Ovary (tissue), 9 donors: ENCODE results near the gene HTRA2. TPM values are rescaled to one million over a fixed set of nuclear protein-coding genes. Genes with fewer than 3 reads are reported as not detected.

Experiments
- DNase-seq, 5 donors: peaks; one replicate each; pipeline ENCODE4 v3.0.0-alpha.2; 2019 to 2020
- H3K27ac ChIP-seq, 2 donors: fragments of 200-600 bp; one replicate each; pipeline versions ENCODE4 v1.5.1 to v1.8.0; 2019 to 2022
- H3K27me3 ChIP-seq: fragments of 200-600 bp; one replicate; pipeline ENCODE4 v1.8.0; 2022
- H3K36me3 ChIP-seq: fragments of 200-600 bp; sonication (generic); one replicate; pipeline ENCODE4 v1.5.1; 2019
- H3K4me1 ChIP-seq: one replicate; pipeline ENCODE4 v1.8.1; 2013; ENCODE audit warnings: mild to moderate bottlenecking, moderate library complexity; ENCODE audit not compliant: insufficient read depth
- H3K4me3 ChIP-seq: fragments of 200-600 bp; sonication (generic); one replicate; pipeline ENCODE4 v1.5.1; 2017
- H3K9me3 ChIP-seq, 2 donors: fragments of 200-600 bp in 1 of 2; sonication (generic) in 1 of 2; one replicate each; pipeline versions ENCODE4 v1.5.1 to v1.8.1; 2013 to 2019; ENCODE audit warnings: mild to moderate bottlenecking in 1 of 2, moderate library complexity in 1 of 2
- EP300 ChIP-seq: sonication (generic); formaldehyde crosslinking; IDR thresholded peaks from one replicate; pipeline ENCODE4 v1.6.1; 2017; ENCODE audit warnings: antibody characterized with exemption
- POLR2A ChIP-seq: fragments of 450-650 bp; IDR thresholded peaks from one replicate; pipeline ENCODE4 v1.6.1; 2017; ENCODE audit warnings: antibody characterized with exemption, mild to moderate bottlenecking, moderate library complexity
- WGBS, 3 donors: extraction: QIAGEN DNeasy Blood & Tissue Kit in 1 of 3; methylation state at CpG; one replicate each; pipeline versions ENCODE4 v1.1.5 to v1.1.7; 2013 to 2017; 5-methylcytosine and 5-hydroxymethylcytosine counted together
- intact Hi-C, 4 donors: fragments of 100-400 bp; cut with DNase I; formaldehyde crosslinking; loops; one replicate each; pipeline versions ENCODE4 v1.11.0 to v1.15.1; 2022 to 2023
- polyA plus RNA-seq, 2 donors: library from polyadenylated mRNA; stranded (reverse); fragments of 200-250 nt in 1 of 2; fragments of 350-450 nt in 1 of 2; fragmentation: Illumina TruSeq in 1 of 2; extraction: RNeasy Lipid Tissue Mini Kit (QIAGEN cat#74804) in 1 of 2; gene quantifications; one replicate each; pipeline ENCODE4 v1.2.3, GENCODE V29; 2013 to 2014
- total RNA-seq, 7 donors: library from RNA; depleted of rRNA in 2 of 7; stranded (reverse); fragments of >200 nt in 2 of 7; fragmentation: NEBNext Ultra II Directional in 3 of 7; extraction: Animal tissue kit (Norgen Biotek cat#: 25700) in 3 of 7; gene quantifications; one replicate each; pipeline versions ENCODE4 v1.1.0 to v1.2.4, GENCODE V29; 2016 to 2023
- TF ChIP-seq, protein P1 (sequence below), 3 donors: fragments of 450-650 bp in 2 of 3; fragments of 200-600 bp in 1 of 3; IDR thresholded peaks; one replicate each; pipeline versions ENCODE4 v1.5.1 to v1.8.0; 2016 to 2022; ENCODE audit warnings: antibody characterized with exemption in 3 of 3, mild to moderate bottlenecking in 1 of 3
- donor health status: DM: no; HTN: no; CAD: no; lungs with moderate emphysema.
- donor health status: DM: no; HTN: no; CAD: no.
- donor health status: Bipolar disorder and iron deficiency.
- donor health status: DM: yes; HTN: yes; CAD: no.
- donor health status: DM: no; HTN: no; CAD: no.
- donor health status: DM: yes; HTN: yes; CAD: no.

Gene HTRA2
- total and polyA plus RNA-seq, 9 donors: 28.7 to 47.6 (median 36.9) TPM

DNA sequence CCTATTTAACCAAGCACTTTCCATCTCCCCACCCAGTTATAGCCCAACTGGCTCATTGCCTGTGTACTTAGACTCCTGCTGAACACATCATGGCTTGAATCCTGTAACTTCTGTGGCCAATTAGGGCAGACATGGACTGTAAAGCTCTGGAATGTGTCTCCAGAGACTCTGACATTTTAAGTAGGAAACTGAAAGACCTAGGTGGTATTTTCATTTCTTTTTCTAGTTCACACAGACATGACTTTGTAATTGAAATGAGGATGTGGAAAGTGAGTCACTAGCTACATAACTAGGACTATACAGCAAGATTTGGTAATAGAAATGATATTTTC is 37.0 kb downstream of the HTRA2 start:
- no peak overlapping the region for H3K27ac ChIP-seq

DNA sequence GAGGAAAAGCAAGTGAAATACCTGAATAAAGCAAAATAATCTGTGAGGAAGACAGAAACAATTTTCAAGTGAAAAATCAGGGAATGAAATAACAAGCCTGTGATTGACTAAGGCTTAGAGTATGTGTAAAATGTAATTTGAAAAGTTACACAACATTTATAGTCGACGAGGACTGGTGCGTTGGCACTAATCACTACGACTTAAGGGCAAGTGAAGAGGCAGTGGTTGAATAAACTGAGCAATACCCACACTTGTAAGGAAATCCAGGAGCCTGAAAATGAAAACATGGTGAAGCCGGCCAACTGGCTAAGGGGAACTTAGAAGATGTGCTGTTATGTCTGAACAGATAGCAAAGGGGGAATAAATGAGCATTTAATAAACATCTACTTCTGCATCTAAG is 38.1 kb downstream of the HTRA2 start:
- Histone ChIP-seq H3K36me3 (no peaks in the 10 kb centered on the region), H3K9me3 (no peaks in the 10 kb centered on the region), H3K4me1 (no peaks in the 10 kb centered on the region), H3K4me3 (no peak overlapping the region), H3K27me3 (no peaks in the 10 kb centered on the region), H3K27ac (no peak overlapping the region)
- no peak for DNase-seq
- WGBS, 3 donors: 72 to 82% (median 77%) methylated on average over 5 of the region's 5 CpGs
- TF ChIP-seq EP300: no peak
- TF ChIP-seq POLR2A: no peak
- TF ChIP-seq, protein P1, sequence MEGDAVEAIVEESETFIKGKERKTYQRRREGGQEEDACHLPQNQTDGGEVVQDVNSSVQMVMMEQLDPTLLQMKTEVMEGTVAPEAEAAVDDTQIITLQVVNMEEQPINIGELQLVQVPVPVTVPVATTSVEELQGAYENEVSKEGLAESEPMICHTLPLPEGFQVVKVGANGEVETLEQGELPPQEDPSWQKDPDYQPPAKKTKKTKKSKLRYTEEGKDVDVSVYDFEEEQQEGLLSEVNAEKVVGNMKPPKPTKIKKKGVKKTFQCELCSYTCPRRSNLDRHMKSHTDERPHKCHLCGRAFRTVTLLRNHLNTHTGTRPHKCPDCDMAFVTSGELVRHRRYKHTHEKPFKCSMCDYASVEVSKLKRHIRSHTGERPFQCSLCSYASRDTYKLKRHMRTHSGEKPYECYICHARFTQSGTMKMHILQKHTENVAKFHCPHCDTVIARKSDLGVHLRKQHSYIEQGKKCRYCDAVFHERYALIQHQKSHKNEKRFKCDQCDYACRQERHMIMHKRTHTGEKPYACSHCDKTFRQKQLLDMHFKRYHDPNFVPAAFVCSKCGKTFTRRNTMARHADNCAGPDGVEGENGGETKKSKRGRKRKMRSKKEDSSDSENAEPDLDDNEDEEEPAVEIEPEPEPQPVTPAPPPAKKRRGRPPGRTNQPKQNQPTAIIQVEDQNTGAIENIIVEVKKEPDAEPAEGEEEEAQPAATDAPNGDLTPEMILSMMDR (IDR thresholded peaks at IDR 0.05): no peak
- intact Hi-C loops: no loop called here

More for the DNA sequence above, 37.0 kb downstream of the HTRA2 start:
- intact Hi-C loops: no loop called here
- no peak for DNase-seq
- H3K4me1 ChIP-seq: no peaks in the 10 kb centered on the region
- H3K27me3 ChIP-seq: no peaks in the 10 kb centered on the region
- no peaks in the 10 kb centered on the region for H3K9me3 ChIP-seq
- no peak overlapping the region for H3K4me3 ChIP-seq
- no peak for TF ChIP-seq EP300
- TF ChIP-seq, protein P1 (IDR thresholded peaks at IDR 0.05): no peak
- no peak for TF ChIP-seq POLR2A
- H3K36me3 ChIP-seq: no peaks in the 10 kb centered on the region

DNA sequence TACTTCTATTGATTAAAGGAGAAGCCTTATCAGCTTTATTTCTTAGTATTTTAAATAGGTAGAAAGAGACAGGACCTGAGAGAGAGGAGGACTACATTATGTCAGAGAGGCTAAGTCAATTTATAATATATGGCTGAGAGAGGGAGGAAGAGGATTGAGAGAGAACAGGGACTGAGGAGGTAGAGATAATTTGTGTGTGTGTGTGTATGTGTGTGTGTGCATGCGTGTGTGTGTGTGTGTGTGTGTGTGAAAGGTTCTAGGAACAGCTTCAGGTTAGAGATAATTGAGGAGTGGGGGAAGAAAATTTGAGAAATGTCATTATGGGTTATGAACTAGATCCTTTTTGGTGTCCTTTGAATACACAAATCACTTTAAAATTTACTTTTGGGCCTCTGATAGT is 40.0 kb downstream of the HTRA2 start:
- 35 to 88% (median 83%) methylated on average over 1 of the region's 1 CpG for WGBS, 3 donors
- no peaks in the 10 kb centered on the region for H3K27me3 ChIP-seq
- TF ChIP-seq, protein P1 (IDR thresholded peaks at IDR 0.05): no peak
- TF ChIP-seq EP300 (no peak), POLR2A (no peak)
- H3K36me3 ChIP-seq: no peaks in the 10 kb centered on the region
- no peak for DNase-seq
- no peaks in the 10 kb centered on the region for H3K9me3 ChIP-seq
- intact Hi-C loops: no loop called here
- no peaks in the 10 kb centered on the region for H3K4me1 ChIP-seq
- no peak overlapping the region for H3K27ac ChIP-seq
- no peak overlapping the region for H3K4me3 ChIP-seq

DNA sequence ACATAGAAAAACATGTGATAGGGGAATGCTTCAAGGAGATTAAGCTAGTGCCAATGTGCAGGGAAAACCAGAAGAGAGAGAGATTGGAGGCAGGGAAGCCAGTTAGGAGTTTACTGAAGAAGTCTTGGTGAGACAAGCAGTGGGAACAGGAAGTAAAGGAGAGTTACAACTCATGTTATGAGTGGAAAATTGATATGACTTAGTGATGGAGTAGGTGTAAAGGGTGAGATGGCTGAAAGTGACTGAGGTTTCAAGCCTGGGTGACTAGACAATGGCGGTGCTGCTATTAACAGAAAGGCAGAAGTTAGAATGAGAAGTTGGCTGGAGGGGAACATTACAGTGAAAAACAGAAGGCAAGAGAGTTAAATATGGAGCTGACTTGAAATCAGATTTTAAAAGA is 41.3 kb downstream of the HTRA2 start:
- no peaks in the 10 kb centered on the region for H3K36me3 ChIP-seq
- H3K4me1 ChIP-seq: no peaks in the 10 kb centered on the region
- TF ChIP-seq POLR2A: no peak
- TF ChIP-seq, protein P1 (IDR thresholded peaks at IDR 0.05): no peak
- no peak for TF ChIP-seq EP300
- H3K27me3 ChIP-seq: no peaks in the 10 kb centered on the region
- intact Hi-C loops: no loop called here
- DNase-seq: no peak
- no peaks in the 10 kb centered on the region for H3K9me3 ChIP-seq
- H3K27ac ChIP-seq: no peak overlapping the region
- WGBS, 3 donors: 75 to 85% (median 83%) methylated on average over 1 of the region's 1 CpG
- no peak overlapping the region for H3K4me3 ChIP-seq
